22Rv1 (cell line): ENCODE data around the gene KCNQ1.

ENCODE experiments used
- CTCF ChIP-seq: fragments of 450-650 bp; IDR thresholded peaks from 2 replicates; pipeline ENCODE4 v1.5.1; 2017; ENCODE audit warnings: mild to moderate bottlenecking
- ZFX ChIP-seq: fragments of 450-650 bp; IDR thresholded peaks from 2 replicates; pipeline ENCODE4 v1.6.1; 2017; ENCODE audit warnings: antibody characterized with exemption, borderline replicate concordance

DNA sequence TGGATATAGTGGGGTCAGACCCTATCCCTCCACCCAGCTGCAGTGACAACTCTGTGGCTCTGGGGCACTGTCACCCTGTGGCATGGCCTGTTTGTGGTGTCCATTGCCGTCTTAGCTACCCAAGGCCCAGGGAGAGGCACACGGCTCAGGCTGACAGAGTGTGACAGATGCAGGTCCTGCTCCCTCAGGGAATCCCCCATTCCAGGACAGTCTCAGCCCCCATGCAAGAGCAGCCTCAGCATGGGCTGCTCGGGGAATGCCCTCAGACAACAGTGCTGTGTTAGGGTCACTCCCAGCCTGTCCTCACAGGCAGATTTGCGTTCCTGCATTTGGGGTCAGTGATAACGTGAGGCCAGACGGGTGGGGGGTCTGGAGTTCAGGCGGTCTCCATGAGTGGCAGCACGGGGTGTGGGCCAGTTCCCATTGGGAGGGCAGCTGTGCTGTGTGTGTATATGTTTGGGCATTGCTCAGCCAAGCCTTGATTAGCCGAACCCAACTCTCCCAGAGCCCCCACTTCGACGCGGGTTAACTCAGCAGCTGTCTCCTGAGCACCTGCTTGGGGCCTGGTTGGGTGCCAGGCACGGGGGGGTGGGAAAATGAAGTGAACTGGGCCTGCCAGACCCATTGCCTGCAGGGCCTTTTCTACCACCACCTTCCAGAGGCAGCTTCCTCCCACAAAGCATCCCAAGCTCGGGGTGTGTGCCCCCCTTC, 260.2 kb downstream of the KCNQ1 start:
- TF ChIP-seq CTCF (no peak), ZFX (no peak)
